Measurements from ENCODE around the gene PHLDB3. TPM values are rescaled to one million over a fixed set of nuclear protein-coding genes. Genes with fewer than 3 reads are reported as not detected.
"Not testable (repeated sequence)": the region's sequence is repeated elsewhere in the genome, so short reads cannot be mapped to it uniquely, and the experiment has no call there.

PHLDB3 gene
- total RNA-seq, 1 donor from 2014 or later = 23.9 TPM

DNA sequence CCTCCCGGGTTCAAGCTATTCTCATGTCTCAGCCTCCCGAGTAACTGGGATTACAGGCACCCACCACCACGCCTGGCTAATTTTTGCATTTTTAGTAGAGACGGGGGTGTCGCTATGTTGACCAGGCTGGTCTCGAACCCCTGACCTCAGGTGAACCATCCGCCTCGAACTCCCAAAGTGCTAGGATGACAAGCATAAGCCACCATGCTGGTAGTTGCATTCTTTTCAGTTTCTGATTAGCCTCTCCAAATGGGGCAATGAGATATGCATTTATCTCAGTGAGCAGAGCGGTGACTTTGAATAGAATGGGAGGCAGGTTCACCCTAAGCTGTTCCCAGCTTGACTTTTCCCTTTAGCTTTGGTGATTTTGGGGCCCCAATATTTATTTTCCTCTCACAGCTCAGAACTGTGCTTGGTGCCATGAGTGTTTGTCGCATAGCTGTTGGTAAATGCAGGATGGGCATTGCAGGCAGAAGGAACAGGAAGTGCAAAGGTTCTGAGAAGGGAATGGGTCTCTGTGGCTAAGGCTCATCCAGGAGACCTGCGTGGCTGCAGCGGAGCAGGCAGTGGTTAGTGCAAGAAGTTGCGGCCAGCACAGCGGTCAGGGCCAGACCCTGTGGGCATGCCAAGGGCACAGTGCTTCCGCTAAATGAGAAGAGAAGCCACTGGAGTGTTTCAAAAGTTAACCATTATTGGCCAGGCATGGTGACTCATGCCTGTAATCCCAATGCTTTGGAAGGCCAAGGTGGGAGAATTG lies 59.8 kb downstream of the PHLDB3 start:
- no peak for DNase-seq (ENCODE audit: low read depth in 2 of 2)

DNA sequence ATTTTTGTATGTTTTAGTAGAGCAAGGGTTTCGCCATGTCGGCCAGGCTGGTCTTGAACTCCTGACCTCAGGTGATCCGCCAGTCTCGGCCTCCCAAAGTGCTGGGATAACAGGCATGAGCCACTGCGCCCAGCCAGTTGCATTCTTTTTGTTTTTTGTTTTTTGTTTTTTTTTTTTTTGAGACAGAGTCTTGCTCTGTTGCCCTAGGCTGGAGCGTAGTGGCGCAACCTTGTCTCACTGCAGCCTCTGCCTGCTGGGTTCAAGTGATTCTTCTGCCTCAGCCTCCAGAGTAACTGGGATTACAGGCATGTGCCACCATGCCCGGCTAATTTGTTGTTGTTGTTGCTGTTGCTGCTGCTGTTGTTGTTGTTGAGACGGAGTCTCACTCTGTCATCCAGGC lies 60.5 kb downstream of the PHLDB3 start:
- not testable (repeated sequence) for DNase-seq (ENCODE audit: low read depth in 2 of 2)

DNA sequence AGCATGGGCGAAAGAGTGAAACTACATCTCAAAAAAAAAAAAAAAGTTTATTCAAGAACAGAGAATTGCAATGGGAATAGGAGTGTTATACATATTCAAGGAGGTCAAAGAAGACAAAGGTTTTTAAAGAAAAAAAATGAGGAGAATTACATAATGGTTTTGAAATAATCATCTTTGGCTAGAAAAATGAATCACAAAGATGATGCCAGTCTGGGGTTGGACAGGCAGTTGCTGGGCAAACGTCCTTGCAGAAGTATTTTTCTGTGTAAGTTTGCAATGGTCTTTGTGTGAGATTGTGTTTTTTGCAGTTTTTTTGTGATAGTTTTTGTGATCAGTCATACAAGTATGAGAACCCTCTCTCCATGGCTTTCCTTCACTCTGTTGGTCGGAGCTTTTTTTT lies 62.8 kb downstream of the PHLDB3 start:
- DNase-seq (ENCODE audit: low read depth in 2 of 2) = no peak

DNA sequence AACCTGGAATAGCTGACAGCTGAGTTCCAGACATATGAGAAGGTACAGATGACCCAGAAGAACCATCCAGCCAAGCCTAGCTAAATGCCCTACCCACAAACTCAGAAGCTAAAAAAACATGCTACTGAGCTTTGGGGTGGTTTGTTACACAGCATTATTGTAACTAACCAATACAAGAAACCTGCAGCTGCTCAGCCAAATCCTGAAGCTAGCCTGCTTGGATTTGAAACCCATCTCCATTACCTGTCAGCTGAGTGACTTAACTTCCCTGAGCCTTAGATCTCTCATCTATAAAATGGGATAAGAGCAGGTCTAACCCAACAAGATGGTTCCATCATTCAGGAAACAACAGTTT lies 64.9 kb downstream of the PHLDB3 start:
- DNase-seq (ENCODE audit: low read depth in 2 of 2) = no peak

DNA sequence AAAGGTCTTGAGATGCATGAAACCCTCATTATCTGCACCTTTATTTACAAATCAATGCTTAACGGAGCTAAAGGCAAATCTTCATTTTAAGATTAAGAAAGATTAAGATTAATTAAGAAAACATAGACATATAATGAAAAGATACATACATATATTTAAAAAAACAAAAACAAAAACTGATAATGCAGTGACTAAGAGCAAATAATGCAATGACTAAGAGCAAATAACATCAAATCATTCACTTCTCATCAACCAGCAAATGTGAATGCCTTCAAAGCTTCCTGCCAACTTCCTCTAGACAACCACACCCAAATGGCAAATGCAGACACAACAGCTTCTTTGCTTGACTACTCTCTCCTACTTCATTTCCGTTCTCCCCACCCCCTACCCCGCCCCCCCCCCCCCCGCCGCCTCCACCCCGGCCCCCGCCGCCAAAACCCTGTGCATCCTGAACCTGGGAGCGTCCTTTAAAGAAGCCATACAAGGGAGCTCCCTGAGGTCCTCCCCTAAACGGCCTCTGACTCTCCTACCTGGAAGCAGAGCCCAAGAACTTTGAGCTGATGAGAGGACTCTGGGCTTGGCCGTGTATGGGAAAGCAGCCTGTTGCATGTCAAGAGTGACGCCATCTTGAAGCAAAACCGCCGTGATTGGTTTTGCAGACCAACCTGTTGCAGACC lies 65.4 kb downstream of the PHLDB3 start:
- peak in 1 of 2 donors; percentile 33 for DNase-seq (ENCODE audit: low read depth in 2 of 2)

DNA sequence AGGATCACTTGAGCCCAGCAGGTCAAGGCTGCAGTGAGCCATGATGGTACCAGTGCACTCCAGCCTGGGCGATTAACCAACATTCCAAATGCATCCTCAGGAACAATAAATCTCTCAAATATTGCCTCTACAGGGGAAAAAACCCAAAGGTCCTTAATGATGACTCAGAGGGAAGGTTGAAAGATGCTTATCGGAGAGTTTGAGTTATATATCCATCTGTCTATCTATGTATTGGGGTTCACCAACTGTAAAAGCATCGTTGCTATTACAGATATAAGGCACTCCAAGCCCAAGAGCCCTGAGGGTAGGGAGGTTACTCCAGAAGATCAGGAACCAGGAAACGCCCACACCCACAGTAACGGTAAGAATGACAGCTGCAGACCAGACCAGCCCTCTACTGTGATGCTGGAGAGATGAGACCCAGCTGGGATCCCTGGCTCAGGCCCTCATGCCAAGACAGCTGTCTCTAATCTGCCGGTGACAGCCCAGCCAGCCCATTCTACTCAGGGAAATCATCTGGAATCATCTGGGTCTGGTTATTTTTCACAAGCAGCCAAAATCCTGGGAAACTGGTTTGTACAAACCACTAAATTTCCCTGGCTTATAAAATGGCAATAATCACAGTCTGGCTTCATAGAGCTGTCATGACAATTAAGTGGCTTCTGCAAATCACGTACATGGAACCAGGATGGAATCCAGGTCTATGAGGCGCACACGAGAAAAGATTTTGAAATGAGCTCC lies 66.1 kb downstream of the PHLDB3 start:
- no peak for DNase-seq (ENCODE audit: low read depth in 2 of 2)

DNA sequence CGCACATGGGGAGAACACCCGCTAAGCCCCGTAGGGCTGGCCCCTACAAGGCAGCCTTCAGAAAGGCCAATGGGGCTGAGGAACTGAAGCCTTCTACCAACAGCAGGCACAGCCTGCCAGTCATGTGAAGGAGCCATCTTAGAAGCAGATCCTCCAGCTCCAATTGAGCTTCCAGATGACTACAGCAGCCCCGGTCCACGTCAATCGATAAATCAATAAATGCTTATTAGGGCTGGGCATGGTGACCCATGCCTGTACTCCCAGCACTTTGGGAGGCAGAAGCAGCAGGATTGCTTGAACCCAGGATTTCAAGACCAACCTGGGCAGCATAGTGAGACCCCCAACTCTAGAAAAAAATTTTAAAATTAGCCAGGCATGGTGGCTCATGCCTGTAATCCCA lies 66.8 kb downstream of the PHLDB3 start:
- no peak for DNase-seq (ENCODE audit: low read depth in 2 of 2)

DNA sequence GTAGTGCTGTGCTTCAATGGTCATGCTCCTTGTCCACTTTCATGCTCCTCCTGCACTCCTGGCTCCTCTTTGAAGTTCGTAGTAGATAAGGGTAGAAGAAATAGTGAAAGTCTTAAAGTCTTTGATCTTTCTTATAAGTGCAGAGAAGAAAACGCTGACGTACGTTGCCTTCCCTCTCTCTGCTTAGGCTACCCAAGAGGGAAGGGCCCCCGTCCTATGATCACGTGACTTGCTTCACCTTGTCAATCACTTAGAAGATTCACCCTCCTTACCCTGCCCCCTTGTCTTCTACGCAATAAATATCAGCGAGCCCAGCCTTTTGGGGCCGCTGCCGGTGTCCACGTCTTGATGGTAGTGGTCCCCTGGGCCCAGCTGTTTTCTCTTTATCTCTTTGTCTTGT lies 67.3 kb downstream of the PHLDB3 start:
- not testable (repeated sequence) for DNase-seq (ENCODE audit: low read depth in 2 of 2)

DNA sequence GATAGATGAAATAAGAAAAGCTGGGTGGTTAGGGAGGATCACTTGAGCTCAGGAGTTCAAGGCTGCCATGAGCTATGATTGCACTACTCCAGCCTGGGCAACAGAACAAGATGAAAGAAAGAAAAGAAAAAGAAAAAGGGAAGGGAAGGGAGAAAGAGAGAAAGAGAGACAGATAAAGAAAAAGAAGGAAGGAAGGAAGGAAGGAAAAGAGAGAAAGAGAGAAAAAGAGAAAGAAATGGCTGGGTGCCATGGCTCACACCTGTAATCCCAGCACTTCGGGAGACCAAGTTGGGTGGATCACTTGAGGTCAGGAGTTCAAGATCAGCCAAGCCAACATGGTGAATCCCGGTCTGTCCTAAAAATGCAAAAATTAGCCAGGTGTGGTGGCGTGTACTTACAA lies 68.8 kb downstream of the PHLDB3 start:
- no peak for DNase-seq (ENCODE audit: low read depth in 2 of 2)

DNA sequence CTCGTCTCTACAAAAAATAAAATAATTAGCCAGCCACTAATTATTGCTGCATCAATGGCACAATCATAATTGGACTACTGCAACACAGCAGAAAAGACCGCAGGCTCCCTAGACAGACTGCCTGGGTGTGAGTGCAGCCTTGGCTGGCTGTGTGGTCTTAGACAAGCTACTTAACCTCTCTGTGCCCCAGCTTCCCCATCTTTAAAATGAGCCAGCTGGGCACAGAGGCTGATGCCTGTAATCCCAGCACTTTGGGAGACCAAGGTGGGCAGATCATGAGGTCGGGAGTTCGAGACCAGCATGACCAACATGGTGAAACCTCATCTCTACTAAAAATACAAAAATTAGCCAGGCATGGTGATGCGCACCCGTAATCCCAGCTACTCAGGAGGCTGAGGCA lies 70.9 kb downstream of the PHLDB3 start:
- no peak for DNase-seq (ENCODE audit: low read depth in 2 of 2)

DNA sequence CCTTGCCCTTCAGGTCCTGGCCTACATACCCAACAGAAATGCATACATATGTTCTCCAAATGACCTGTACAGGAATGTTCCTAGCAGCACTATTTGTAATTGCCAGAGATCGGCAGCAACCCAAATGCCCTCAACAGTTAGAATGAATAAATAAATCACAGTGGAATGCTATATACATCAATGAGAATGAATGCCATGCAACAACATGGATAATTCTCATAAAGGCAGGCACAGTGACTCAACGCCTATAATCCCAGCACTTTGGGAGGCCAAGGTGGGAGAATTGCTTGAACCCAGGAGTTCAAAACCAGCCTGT lies 71.2 kb downstream of the PHLDB3 start:
- DNase-seq (ENCODE audit: low read depth in 2 of 2) = no peak

DNA sequence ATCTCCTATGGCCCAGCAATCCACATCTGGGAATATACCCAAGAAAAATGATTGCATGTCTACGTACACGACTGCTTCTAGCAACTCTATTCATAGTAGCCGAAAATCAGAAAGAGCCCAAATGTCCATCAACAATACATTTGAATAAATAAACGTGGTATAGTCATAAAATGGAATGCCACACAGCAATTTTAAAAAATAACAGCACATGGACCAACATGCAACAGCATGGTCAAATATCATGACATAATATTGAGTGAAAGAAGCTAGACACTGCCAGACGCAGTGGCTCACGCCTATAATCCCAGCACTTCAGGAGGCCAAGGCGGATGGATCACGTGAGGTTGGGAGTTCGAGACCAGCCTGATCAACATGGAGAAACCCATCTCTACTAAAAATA lies 73.6 kb downstream of the PHLDB3 start:
- DNase-seq (ENCODE audit: low read depth in 2 of 2) = no peak

DNA sequence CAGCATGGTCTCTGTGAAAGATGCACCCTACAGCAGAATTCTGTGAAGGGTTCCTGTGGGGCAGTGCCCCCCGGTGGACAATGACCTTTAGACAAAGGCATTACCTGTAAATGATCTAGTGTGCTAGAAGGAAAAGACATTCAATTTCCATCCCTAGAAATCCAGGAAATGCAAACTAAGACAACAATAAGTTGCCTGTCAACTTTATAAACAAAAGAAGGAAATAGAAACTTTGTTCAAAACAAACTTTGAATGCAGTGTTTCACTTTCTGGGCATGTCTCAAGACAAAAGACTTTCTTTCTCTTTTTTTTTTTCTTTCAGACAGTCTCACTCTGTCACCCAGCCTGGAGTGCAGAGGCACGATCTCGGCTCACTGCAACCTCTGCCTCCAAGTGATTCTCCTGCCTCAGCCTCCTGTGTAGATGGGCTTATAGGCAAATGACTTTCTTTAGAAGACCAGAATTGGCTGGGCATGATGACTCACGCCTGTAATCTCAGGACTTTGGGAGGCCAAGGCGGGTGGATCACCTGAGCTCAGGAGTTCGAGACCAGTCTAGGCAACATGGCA lies 74.3 kb downstream of the PHLDB3 start:
- DNase-seq (ENCODE audit: low read depth in 2 of 2) = peak in 1 of 2 donors; percentile 27

DNA sequence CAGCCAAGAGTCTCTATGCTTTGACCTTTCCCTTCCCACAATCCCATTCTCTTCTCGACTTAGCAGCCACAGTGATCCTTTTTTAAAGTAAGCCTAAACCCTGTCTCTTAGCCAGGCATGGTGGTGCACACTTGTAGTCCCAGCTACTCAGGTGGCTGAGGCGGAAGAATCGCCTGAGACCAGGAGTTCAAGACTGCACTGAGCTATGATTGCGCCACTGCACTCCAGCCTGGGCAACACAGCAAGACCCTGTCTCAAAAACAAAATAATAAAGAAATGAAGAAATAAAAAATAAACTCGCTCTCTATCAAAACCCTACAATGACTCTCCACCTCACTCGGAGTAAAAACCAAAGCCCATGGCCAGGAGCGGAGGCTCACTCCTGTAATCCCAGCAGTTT lies 75.2 kb downstream of the PHLDB3 start:
- DNase-seq (ENCODE audit: low read depth in 2 of 2) = no peak

DNA sequence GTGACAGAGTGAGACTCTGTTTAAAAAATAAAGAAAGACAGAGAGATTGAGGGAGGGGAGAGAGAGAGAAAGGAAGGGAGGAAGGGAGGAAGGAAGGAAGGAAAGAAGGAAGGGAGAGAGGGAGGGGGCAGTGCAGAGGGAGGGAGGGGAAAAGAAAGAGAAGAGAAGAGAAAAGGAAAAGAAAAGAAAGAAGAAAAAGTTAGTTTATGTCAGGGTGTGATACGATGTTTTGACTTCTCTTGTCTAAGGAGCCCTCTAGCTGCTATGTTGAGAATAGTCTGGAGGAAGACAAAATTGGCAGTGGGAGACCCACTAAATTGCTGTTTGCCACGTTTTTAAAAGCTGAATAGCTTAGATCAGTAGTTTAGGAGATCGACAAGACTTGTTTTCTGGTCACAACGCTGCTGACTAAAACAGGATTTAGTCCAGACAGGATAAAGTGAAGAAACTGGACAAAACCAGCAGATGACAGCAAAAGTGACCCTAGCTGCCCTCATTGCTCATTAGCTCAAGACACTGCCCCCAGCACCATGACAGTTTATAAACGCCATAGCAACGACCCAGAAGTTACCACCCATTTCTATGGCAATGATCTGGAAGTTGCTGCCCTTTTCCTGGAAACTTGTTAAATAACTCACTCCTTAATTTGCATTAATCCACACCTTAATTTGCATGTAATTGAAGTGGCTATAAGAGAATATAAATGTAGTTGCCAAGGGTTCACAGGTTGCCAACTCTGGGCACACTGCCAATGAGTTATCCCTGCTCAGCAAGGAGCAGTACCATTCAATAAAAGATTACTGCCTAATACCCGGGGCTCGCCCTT lies 78.8 kb downstream of the PHLDB3 start:
- DNase-seq (ENCODE audit: low read depth in 2 of 2) = no peak

Other genes starting within 250 kb of the PHLDB3 start
- gene PSG9, start 235.2 kb downstream of the PHLDB3 start, total RNA-seq = 0.13 TPM in 1 of 2 replicates, not detected in the other
- 0.13 and 4.7 TPM in 2 replicates for gene CD177, start 151.1 kb downstream of the PHLDB3 start, total RNA-seq
- gene TEX101, start 89.9 kb downstream of the PHLDB3 start, total RNA-seq = not detected in 2 replicates
- 0.26 and 0.51 TPM in 2 replicates for gene LYPD3, start 39.1 kb downstream of the PHLDB3 start, total RNA-seq
- 85.6 and 187 TPM in 2 replicates for gene ETHE1, start 22.5 kb upstream of the PHLDB3 start, total RNA-seq
- gene ZNF575, start 28.4 kb upstream of the PHLDB3 start, total RNA-seq = under 0.01 and 0.13 TPM in 2 replicates
- gene XRCC1, start 70.8 kb upstream of the PHLDB3 start, total RNA-seq = 13.6 and 17.1 TPM in 2 replicates
- 4.2 and 4.5 TPM in 2 replicates for gene PINLYP, start 71.1 kb upstream of the PHLDB3 start, total RNA-seq
- gene IRGQ, start 91.4 kb upstream of the PHLDB3 start, total RNA-seq = 18.5 and 28.3 TPM in 2 replicates
- gene ZNF576, start 91.8 kb upstream of the PHLDB3 start, total RNA-seq = 6.7 and 9.0 TPM in 2 replicates
- gene SRRM5, start 107.3 kb upstream of the PHLDB3 start, total RNA-seq = under 0.01 TPM in 1 of 2 replicates, not detected in the other
- gene ZNF428, start 114.9 kb upstream of the PHLDB3 start, total RNA-seq = 55.1 and 60.6 TPM in 2 replicates
- 9.2 and 22.9 TPM in 2 replicates for gene CADM4, start 135.1 kb upstream of the PHLDB3 start, total RNA-seq
- gene PLAUR, start 165.4 kb upstream of the PHLDB3 start, total RNA-seq = 9.6 and 12.8 TPM in 2 replicates
- gene IRGC, start 211.3 kb upstream of the PHLDB3 start, total RNA-seq = not detected in 2 replicates